GM21528 (cell line): ENCODE data around the gene EN2.

Source experiments
- ATAC-seq: cut with Tn5 transposase; IDR thresholded peaks from one replicate; pipeline ENCODE4 v1.9.1; 2021; ENCODE audit warnings: mild to moderate bottlenecking, moderate library complexity; ENCODE audit not compliant: unreplicated experiment, low FRiP score

Gene EN2

GRCh38 chr7:155483868-155484325 is 26.0 kb downstream of the EN2 start:
- ATAC-seq: no peak

GRCh38 chr7:155484483-155485399 is 26.8 kb downstream of the EN2 start:
- no peak for ATAC-seq

- ATAC-seq: no peak
Observed at GRCh38 chr7:155486783-155487508, 29.0 kb downstream of the EN2 start.

- no peak for ATAC-seq
Observed at GRCh38 chr7:155487509-155488482, 29.9 kb downstream of the EN2 start.

GRCh38 chr7:155488483-155489127 is 30.7 kb downstream of the EN2 start:
- no peak for ATAC-seq

GRCh38 chr7:155489158-155489840 is 31.4 kb downstream of the EN2 start:
- no peak for ATAC-seq

- ATAC-seq: no peak
Observed at GRCh38 chr7:155489862-155490696, 32.1 kb downstream of the EN2 start.

- peak; percentile 91 for ATAC-seq
Observed at GRCh38 chr7:155490697-155491628, 33.0 kb downstream of the EN2 start.

- ATAC-seq: no peak
Observed at GRCh38 chr7:155491812-155492211, 33.9 kb downstream of the EN2 start.

- ATAC-seq: no peak
Observed at GRCh38 chr7:155493744-155494538, 36.0 kb downstream of the EN2 start.

- no peak for ATAC-seq
Observed at GRCh38 chr7:155494551-155494950, 36.6 kb downstream of the EN2 start.

- ATAC-seq: no peak
Observed at GRCh38 chr7:155495440-155496248, 37.7 kb downstream of the EN2 start.

- no peak for ATAC-seq
Observed at GRCh38 chr7:155496267-155497005, 38.5 kb downstream of the EN2 start.

- no peak for ATAC-seq
Observed at GRCh38 chr7:155497149-155497901, 39.4 kb downstream of the EN2 start.
